HepG2 (cell line): ENCODE results near the gene EZH1. TPM values are rescaled to one million over a fixed set of nuclear protein-coding genes. Genes with fewer than 3 reads are reported as not detected.

Experiments used
- ERF ChIP-seq: IDR thresholded peaks from 2 replicates; pipeline ENCODE4 v1.6.1; 2018; ENCODE audit warnings: missing biosample characterization, missing genetic modification reagents
- HNF4G ChIP-seq, 2 experiments: sonication (generic) in 1 of 2; formaldehyde crosslinking in 1 of 2; IDR thresholded peaks; 2 replicates each; pipeline versions ENCODE4 v1.4.0 to v1.6.1; 2011 to 2020; ENCODE audit warnings: borderline replicate concordance in 2 of 2, low read depth in 2 of 2, mild to moderate bottlenecking in 2 of 2, low read length in 1 of 2, missing genetic modification reagents in 1 of 2, moderate library complexity in 1 of 2
- KAT8 ChIP-seq: IDR thresholded peaks from 2 replicates; pipeline ENCODE4 v1.6.1; 2016; ENCODE audit warnings: missing genetic modification reagents, missing compliant biosample characterization
- KDM1A ChIP-seq: IDR thresholded peaks from 2 replicates; pipeline ENCODE4 v1.6.1; 2016; ENCODE audit warnings: missing compliant biosample characterization
- MAZ ChIP-seq, 2 experiments: sonication (generic) in 1 of 2; formaldehyde crosslinking in 1 of 2; IDR thresholded peaks; 2 replicates each; pipeline versions ENCODE4 v1.5.0 to v1.6.1; 2012 to 2020; ENCODE audit warnings: low read depth in 2 of 2, mild to moderate bottlenecking in 2 of 2, borderline replicate concordance in 1 of 2, improper control_type of control experiment in 1 of 2, low read length in 1 of 2, missing genetic modification reagents in 1 of 2, moderate library complexity in 1 of 2
- MYNN ChIP-seq: sonication (generic); formaldehyde crosslinking; IDR thresholded peaks from 2 replicates; pipeline ENCODE4 v1.4.0; 2020; ENCODE audit warnings: mild to moderate bottlenecking, low read depth, missing genetic modification reagents
- REL ChIP-seq: sonication (generic); formaldehyde crosslinking; conservative IDR thresholded peaks from 2 replicates; pipeline ENCODE4 v1.8.0; 2022; ENCODE audit warnings: mild to moderate bottlenecking, missing genetic modification reagents, moderate library complexity
- SCMH1 ChIP-seq: sonication (generic); formaldehyde crosslinking; IDR thresholded peaks from 2 replicates; pipeline ENCODE4 v1.9.0; 2021; ENCODE audit warnings: missing genetic modification reagents, mild to moderate bottlenecking, borderline replicate concordance
- TBX3 ChIP-seq: fragments of 450-650 bp; IDR thresholded peaks from 2 replicates; pipeline ENCODE4 v1.6.1; 2017; ENCODE audit warnings: antibody characterized with exemption, mild to moderate bottlenecking, inconsistent platforms, borderline replicate concordance
- ZEB1 ChIP-seq: IDR thresholded peaks from 2 replicates; pipeline ENCODE4 v1.6.1; 2012; ENCODE audit warnings: mild to moderate bottlenecking, low read depth, inconsistent platforms; ENCODE audit not compliant: insufficient replicate concordance
- ZNF136 ChIP-seq: sonication (generic); formaldehyde crosslinking; IDR thresholded peaks from 2 replicates; pipeline ENCODE4 v1.8.1; 2022; ENCODE audit warnings: low read depth, mild to moderate bottlenecking, moderate library complexity, missing genetic modification reagents
- ZNF292 ChIP-seq: sonication (generic); formaldehyde crosslinking; IDR thresholded peaks from 2 replicates; pipeline ENCODE4 v1.8.1; 2022; ENCODE audit warnings: mild to moderate bottlenecking, low read depth, missing genetic modification reagents, borderline replicate concordance
- ZNF496 ChIP-seq: sonication (generic); formaldehyde crosslinking; IDR thresholded peaks from 2 replicates; pipeline ENCODE4 v1.8.1; 2023; ENCODE audit warnings: mild to moderate bottlenecking, moderate library complexity, missing genetic modification reagents; ENCODE audit not compliant: insufficient replicate concordance
- ZNF552 ChIP-seq: sonication (generic); formaldehyde crosslinking; IDR thresholded peaks from 2 replicates; pipeline ENCODE4 v1.9.0; 2022; ENCODE audit warnings: missing genetic modification reagents, mild to moderate bottlenecking, borderline replicate concordance
- ZNF768 ChIP-seq: sonication (generic); formaldehyde crosslinking; IDR thresholded peaks from 2 replicates; pipeline ENCODE4 v1.4.0; 2020; ENCODE audit warnings: missing genetic modification reagents
- ZNF777 ChIP-seq: sonication (generic); formaldehyde crosslinking; IDR thresholded peaks from 2 replicates; pipeline ENCODE4 v1.4.0; 2020; ENCODE audit warnings: missing genetic modification reagents
- polyA plus RNA-seq, 8 experiments: library from polyadenylated mRNA; depleted of rRNA in 3 of 8; stranded (reverse) in 7 of 8; unstranded in 1 of 8; fragments of >200 nt; fragmentation: Illumina TruSeq in 4 of 8; extraction: Trizol in 4 of 8; gene quantifications; 2 replicates each; pipeline versions ENCODE4 v1.2.1 to v1.2.3, GENCODE V29; 2011 to 2016; ENCODE audit warnings: low read depth in 4 of 8, missing spikeins in 1 of 8, mixed read lengths in 1 of 8; ENCODE audit not compliant: insufficient read depth in 1 of 8
- total RNA-seq, 5 experiments: library from RNA; depleted of rRNA; stranded (reverse); fragments of >200 nt; fragmentation: Illumina TruSeq; extraction: Trizol; gene quantifications; 2 replicates each; pipeline ENCODE4 v1.2.3, GENCODE V29; 2016; ENCODE audit warnings: low read depth in 1 of 5
- TF ChIP-seq, protein P1 (sequence below), 2 experiments: sonication (generic) in 1 of 2; formaldehyde crosslinking in 1 of 2; IDR thresholded peaks; 2 replicates each; pipeline versions ENCODE4 v1.6.1 to v1.9.0; 2014 to 2022; ENCODE audit warnings: antibody characterized with exemption in 1 of 2, borderline replicate concordance in 1 of 2, inconsistent platforms in 1 of 2, low read depth in 1 of 2, missing genetic modification reagents in 1 of 2
- TF ChIP-seq, protein P2 (sequence below): sonication (generic); formaldehyde crosslinking; IDR thresholded peaks from 2 replicates; pipeline ENCODE4 v1.5.1; 2020; ENCODE audit warnings: mild to moderate bottlenecking, moderate library complexity, missing genetic modification reagents

The EZH1 gene
- total and polyA plus RNA-seq, 2 of the 13 experiments (the other 11 are each of a cell fraction or from before 2014, with no cell fraction given), result 11.6 to 24.0 TPM

DNA sequence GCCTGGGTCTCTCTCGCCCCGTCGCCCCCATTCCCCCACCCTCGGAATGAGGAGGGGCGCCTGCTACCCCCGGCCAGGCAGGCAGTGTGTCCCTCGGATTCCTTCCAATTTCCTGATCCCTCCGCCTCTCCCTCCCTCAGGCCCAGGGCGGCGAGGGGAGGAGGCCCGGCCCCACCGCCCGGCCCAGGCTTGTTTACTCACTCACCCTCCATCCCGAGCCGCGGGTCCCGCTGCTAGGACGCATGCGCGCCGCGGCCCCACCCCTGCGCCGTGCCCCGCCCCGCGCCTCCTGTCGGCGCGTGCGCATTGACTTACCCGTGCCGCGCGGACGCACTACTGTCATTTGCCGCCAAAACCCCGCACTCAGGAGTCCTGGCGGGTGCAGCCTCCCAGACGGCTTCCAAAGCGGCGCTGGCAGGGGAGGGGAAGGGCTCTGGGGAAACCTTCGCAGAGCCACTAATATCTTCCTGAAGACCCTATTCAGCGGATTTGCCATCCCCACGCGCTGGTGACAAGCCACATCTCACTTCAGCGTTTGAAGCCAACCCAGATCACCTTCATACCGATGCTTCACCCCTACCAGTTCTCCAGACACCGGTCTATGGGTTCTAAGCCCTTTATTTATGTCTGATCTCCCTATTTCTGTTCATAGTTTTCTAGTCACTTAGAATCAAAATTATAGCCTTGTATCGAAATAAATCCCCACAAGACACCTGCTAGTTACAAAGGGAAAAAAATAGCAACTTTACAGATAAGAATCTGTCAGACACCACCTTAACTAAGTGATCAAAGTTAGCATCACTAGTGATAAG lies at the start of gene EZH1 (continued):
- TF ChIP-seq, protein P1, sequence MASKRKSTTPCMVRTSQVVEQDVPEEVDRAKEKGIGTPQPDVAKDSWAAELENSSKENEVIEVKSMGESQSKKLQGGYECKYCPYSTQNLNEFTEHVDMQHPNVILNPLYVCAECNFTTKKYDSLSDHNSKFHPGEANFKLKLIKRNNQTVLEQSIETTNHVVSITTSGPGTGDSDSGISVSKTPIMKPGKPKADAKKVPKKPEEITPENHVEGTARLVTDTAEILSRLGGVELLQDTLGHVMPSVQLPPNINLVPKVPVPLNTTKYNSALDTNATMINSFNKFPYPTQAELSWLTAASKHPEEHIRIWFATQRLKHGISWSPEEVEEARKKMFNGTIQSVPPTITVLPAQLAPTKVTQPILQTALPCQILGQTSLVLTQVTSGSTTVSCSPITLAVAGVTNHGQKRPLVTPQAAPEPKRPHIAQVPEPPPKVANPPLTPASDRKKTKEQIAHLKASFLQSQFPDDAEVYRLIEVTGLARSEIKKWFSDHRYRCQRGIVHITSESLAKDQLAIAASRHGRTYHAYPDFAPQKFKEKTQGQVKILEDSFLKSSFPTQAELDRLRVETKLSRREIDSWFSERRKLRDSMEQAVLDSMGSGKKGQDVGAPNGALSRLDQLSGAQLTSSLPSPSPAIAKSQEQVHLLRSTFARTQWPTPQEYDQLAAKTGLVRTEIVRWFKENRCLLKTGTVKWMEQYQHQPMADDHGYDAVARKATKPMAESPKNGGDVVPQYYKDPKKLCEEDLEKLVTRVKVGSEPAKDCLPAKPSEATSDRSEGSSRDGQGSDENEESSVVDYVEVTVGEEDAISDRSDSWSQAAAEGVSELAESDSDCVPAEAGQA (IDR thresholded peaks at IDR 0.05; ENCODE audit: low read depth), result peak; percentile 39; the same call in 1 of the 2 replicates
- TF ChIP-seq, protein P1 (CRISPR knock-in tag; IDR thresholded peaks at IDR 0.05; ENCODE audit: borderline replicate concordance), result 0 out of 2 replicates have a peak, but pooled peaks have one; percentile 43
- TF ChIP-seq MAZ (IDR thresholded peaks at IDR 0.05; ENCODE audit: borderline replicate concordance, low read depth, low read length), result peak; percentile 87
- peak; percentile 87 for TF ChIP-seq MAZ (CRISPR knock-in tag; IDR thresholded peaks at IDR 0.05; ENCODE audit: low read depth)
- peak; percentile 72; the same call in 1 of the 2 replicates for TF ChIP-seq MYNN
- peak; percentile 92; the same call in 1 of the 2 replicates for TF ChIP-seq REL (CRISPR knock-in tag)
- peak; percentile 90 for TF ChIP-seq ZNF777
- peak; percentile 73 for TF ChIP-seq ERF (CRISPR knock-in tag)
- no peak for TF ChIP-seq ZNF136 (CRISPR knock-in tag)
- TF ChIP-seq ZNF768 (CRISPR knock-in tag), result 0 out of 2 replicates have a peak, but pooled peaks have one; percentile 13
- TF ChIP-seq, protein P2, sequence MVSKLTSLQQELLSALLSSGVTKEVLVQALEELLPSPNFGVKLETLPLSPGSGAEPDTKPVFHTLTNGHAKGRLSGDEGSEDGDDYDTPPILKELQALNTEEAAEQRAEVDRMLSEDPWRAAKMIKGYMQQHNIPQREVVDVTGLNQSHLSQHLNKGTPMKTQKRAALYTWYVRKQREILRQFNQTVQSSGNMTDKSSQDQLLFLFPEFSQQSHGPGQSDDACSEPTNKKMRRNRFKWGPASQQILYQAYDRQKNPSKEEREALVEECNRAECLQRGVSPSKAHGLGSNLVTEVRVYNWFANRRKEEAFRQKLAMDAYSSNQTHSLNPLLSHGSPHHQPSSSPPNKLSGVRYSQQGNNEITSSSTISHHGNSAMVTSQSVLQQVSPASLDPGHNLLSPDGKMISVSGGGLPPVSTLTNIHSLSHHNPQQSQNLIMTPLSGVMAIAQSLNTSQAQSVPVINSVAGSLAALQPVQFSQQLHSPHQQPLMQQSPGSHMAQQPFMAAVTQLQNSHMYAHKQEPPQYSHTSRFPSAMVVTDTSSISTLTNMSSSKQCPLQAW (CRISPR knock-in tag), result peak; percentile 81
- TF ChIP-seq ZEB1, result peak; percentile 18
- TF ChIP-seq SCMH1 (CRISPR knock-in tag), result no peak
- TF ChIP-seq ZNF292, result peak; percentile 37; the same call in 1 of the 2 replicates
- peak; percentile 83 for TF ChIP-seq ZNF552 (CRISPR knock-in tag)
- TF ChIP-seq TBX3, result no peak
- peak; percentile 83 for TF ChIP-seq KAT8 (CRISPR knock-in tag)
- no peak for TF ChIP-seq ZNF496 (CRISPR knock-in tag)
- TF ChIP-seq KDM1A, result no peak
- TF ChIP-seq HNF4G (IDR thresholded peaks at IDR 0.05; ENCODE audit: borderline replicate concordance, low read depth, low read length), result no peak
- TF ChIP-seq HNF4G (CRISPR knock-in tag; IDR thresholded peaks at IDR 0.05; ENCODE audit: borderline replicate concordance, low read depth), result peak; percentile 60; the same call in 1 of the 2 replicates
